Thoracic aorta (tissue), 2 donors: ENCODE results near the gene MARS1. TPM values are rescaled to one million over a fixed set of nuclear protein-coding genes. Genes with fewer than 3 reads are reported as not detected.
A peak's percentile ranks its signal among the peaks of the same experiment; 100 is the strongest.

Source experiments
- ATAC-seq: fragments of 150-250 bp; one replicate; pipeline ENCODE4 v1.8.0; 2017; ENCODE audit warnings: low read depth; ENCODE audit not compliant: insufficient number of reproducible peaks, low FRiP score
- DNase-seq: peaks from one replicate; pipeline ENCODE4 v3.0.0-alpha.2; 2020; ENCODE audit warnings: low spot score
- H3K27ac ChIP-seq, 2 donors: fragments of 200-600 bp; sonication (generic); 1 replicate in 1 of 2; 2 replicates in 1 of 2; pipeline ENCODE4 v1.5.1; 2016; ENCODE audit warnings: mild to moderate bottlenecking in 2 of 2, moderate library complexity in 2 of 2
- H3K27me3 ChIP-seq: fragments of 200-600 bp; sonication (generic); replicated peaks from 2 replicates; pipeline ENCODE4 v1.6.0; 2016; ENCODE audit warnings: mild to moderate bottlenecking; ENCODE audit not compliant: insufficient read depth
- H3K36me3 ChIP-seq: fragments of 200-600 bp; sonication (generic); one replicate; pipeline ENCODE4 v1.5.1; 2016
- H3K4me1 ChIP-seq, 2 donors: fragments of 200-600 bp; sonication (generic); 1 replicate in 1 of 2; 2 replicates in 1 of 2; pipeline versions ENCODE4 v1.5.1 to v1.6.0; 2016; ENCODE audit warnings: low read depth in 2 of 2, mild to moderate bottlenecking in 1 of 2; ENCODE audit not compliant: control insufficient read depth in 1 of 2
- H3K4me3 ChIP-seq: fragments of 200-600 bp; sonication (generic); 2 replicates; pipeline ENCODE4 v1.5.1; 2016; ENCODE audit warnings: mild to moderate bottlenecking
- H3K9me3 ChIP-seq: fragments of 200-600 bp; sonication (generic); 2 replicates; pipeline ENCODE4 v1.5.1; 2016
- total RNA-seq, 2 donors: library from RNA; depleted of rRNA; stranded (reverse); fragments of >200 nt; gene quantifications; one replicate each; pipeline versions ENCODE4 v1.1.0 to v1.2.3, GENCODE V29; 2016
- TF ChIP-seq, protein P1 (sequence below): fragments of 200-600 bp; sonication (generic); IDR thresholded peaks from one replicate; pipeline ENCODE4 v1.5.1; 2019; ENCODE audit warnings: antibody characterized with exemption

MARS1 gene
- total RNA-seq, 2 donors from 2014 or later = 58.8 to 104 TPM

DNA sequence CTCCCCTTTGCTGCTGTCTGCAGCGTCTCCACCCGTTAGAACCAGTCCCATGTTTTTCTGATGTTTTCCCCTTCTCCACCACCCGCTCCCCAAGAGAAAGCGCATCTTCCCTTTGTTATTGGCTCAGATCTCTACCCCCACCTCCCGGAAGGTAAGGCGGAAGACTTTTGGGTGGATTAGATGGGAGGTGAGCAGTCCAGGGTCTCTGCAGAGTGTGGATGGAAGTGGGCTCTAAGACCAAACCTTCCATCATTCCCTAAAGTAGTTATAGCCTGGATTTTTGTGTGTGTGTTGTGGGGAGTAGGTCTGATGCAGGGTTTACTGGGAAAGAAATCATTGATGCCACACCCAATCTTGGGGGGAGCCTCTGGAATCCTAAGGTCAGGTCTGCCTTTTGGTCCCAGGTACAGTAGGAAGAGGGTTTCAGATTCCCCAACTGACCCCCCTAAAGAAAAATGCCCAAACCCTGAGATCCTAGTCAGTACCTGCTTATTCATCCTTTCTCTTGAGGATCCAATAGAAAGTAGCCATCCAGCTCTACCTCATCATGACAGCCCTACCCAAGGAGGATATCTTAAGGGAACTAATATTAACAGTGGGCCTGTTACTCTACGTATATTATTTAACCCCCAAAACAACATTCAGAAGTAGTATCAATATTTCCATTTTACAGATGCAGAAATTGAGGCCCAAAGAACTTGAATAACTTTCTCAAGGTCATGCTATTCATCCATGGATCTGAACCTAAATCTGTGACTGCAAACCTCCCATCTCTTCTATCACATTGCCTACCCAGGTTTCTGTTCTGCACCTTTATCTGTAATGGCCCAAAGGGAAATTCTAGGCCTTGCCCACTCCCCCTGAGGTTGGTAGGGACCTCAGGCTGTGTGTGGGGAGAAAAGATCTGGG is 63.0 kb downstream of the MARS1 start:
- TF ChIP-seq, protein P1, sequence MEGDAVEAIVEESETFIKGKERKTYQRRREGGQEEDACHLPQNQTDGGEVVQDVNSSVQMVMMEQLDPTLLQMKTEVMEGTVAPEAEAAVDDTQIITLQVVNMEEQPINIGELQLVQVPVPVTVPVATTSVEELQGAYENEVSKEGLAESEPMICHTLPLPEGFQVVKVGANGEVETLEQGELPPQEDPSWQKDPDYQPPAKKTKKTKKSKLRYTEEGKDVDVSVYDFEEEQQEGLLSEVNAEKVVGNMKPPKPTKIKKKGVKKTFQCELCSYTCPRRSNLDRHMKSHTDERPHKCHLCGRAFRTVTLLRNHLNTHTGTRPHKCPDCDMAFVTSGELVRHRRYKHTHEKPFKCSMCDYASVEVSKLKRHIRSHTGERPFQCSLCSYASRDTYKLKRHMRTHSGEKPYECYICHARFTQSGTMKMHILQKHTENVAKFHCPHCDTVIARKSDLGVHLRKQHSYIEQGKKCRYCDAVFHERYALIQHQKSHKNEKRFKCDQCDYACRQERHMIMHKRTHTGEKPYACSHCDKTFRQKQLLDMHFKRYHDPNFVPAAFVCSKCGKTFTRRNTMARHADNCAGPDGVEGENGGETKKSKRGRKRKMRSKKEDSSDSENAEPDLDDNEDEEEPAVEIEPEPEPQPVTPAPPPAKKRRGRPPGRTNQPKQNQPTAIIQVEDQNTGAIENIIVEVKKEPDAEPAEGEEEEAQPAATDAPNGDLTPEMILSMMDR = no peak
- Histone ChIP-seq H3K27me3 (no peaks in the 10 kb centered on the region), H3K36me3 (no peaks in the 10 kb centered on the region), H3K9me3 (no peaks in the 10 kb centered on the region), H3K4me3 (peak overlapping the region; percentile 81), H3K4me1 (peaks cover 3 to 24% of the 10 kb centered on the region in 2 donors), H3K27ac (no peak overlapping the region)
- ATAC-seq (no peak), DNase-seq (no peak)

DNA sequence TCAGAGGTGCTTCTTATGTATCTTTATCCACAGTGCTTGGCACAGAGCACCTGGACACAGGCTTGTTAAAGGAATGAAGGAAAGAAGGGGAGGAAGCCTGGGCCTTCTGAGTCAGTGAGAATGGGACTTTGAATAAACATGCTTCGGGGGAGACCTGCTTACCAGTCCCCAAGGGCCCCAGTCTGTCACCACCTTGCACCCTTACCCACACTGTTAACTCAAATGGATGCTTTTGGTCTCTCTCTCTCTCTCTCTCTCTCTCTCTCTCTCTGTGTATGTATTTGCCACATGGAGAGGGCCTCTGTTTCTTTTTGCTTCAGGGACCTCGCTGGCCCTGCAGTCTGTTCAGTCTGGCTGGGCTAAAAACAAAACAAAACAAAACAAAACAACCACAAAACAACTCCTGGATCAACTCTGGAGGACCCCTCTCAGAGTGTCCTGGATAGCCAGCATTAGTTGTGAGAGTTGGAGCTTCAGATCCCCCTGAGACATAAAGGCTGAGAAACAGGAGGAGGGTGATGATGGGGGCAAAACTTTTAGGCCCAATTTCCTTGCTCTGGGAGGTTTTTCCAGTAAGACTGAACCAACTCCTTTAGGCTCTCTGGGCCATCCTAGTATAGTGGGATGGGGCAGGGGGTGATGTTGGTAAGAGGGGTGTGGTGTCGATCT is 63.9 kb downstream of the MARS1 start:
- no peak for ATAC-seq
- Histone ChIP-seq H3K4me1 (peaks cover 0 to 20% of the 10 kb centered on the region in 2 donors), H3K36me3 (no peaks in the 10 kb centered on the region), H3K4me3 (no peak overlapping the region), H3K27me3 (no peaks in the 10 kb centered on the region), H3K9me3 (no peaks in the 10 kb centered on the region), H3K27ac (no peak overlapping the region)
- TF ChIP-seq, protein P1 = no peak
- DNase-seq = no peak

DNA sequence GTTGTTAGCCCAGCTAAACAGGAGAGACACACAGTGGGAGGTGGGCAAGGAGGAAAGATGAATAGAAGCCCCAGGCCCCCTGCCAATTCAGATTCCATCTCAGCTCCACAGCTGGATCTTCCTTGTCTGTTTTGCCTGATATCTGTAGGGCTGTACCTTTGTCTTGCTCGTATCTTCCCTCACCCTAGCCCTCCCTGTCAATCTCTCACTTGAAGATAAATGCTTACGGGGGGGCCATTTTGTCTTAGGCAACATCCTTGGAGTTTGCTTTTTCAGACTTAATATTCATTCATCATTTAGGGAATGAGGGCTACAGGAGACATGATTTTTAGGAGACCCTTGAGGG is 64.4 kb downstream of the MARS1 start:
- TF ChIP-seq, protein P1 = no peak
- Histone ChIP-seq H3K36me3 (no peaks in the 10 kb centered on the region), H3K4me3 (no peak overlapping the region), H3K9me3 (no peaks in the 10 kb centered on the region), H3K27ac (no peak overlapping the region), H3K27me3 (no peaks in the 10 kb centered on the region), H3K4me1 (peaks cover 0 to 19% of the 10 kb centered on the region in 2 donors)
- no peak for ATAC-seq
- DNase-seq = no peak

DNA sequence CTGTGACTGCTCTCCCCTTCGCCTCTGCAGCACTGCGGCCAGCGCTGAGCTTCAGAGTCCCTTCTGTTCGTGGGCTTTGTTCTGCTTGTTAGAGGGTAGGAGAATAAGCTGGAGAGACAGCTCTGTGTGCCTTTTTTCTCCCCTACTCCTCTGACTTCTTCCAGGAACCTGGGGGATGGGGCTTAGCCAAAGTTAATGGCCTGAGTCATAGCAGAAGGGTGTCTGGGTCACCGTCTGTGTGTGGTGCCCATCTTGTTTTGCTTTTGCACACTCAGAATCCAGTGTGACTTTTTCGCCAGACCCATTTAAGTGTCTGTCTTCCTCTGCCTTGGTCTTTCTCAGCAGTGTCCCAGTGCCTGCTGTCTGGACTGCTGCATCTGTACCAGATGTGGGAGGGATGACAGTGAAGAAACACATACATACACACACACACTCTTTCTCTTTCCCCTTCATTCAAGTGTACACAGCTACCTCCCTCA is 65.0 kb downstream of the MARS1 start:
- H3K27ac ChIP-seq = no peak overlapping the region
- TF ChIP-seq, protein P1 = no peak
- DNase-seq (no peak), ATAC-seq (no peak)
- no peaks in the 10 kb centered on the region for H3K27me3 ChIP-seq
- no peaks in the 10 kb centered on the region for H3K36me3 ChIP-seq
- no peaks in the 10 kb centered on the region for H3K9me3 ChIP-seq
- H3K4me3 ChIP-seq = no peak overlapping the region
- H3K4me1 ChIP-seq = peaks cover 0 to 16% of the 10 kb centered on the region in 2 donors
